HepG2 (cell line): Measurements from ENCODE around the gene ANKRD37. TPM values are rescaled to one million over a fixed set of nuclear protein-coding genes. Genes with fewer than 3 reads are reported as not detected.

Experiments
- ASH2L ChIP-seq: fragments of 300-600, 200-600 bp; sonication (generic); IDR thresholded peaks from 2 replicates; pipeline ENCODE4 v1.7.0; 2017; ENCODE audit warnings: low read depth, mild to moderate bottlenecking, moderate library complexity, mixed read lengths, low read length; ENCODE audit not compliant: insufficient read length
- ATF1 ChIP-seq: IDR thresholded peaks from 2 replicates; pipeline ENCODE4 v1.6.1; 2016; ENCODE audit warnings: mild to moderate bottlenecking, control low read depth
- CAMTA2 ChIP-seq: sonication (generic); formaldehyde crosslinking; IDR thresholded peaks from 2 replicates; pipeline ENCODE4 v1.4.0; 2020; ENCODE audit warnings: mild to moderate bottlenecking, missing genetic modification reagents, borderline replicate concordance
- ELF1 ChIP-seq: sonication (generic); formaldehyde crosslinking; IDR thresholded peaks from 2 replicates; pipeline ENCODE4 v1.4.0; 2020; ENCODE audit warnings: missing genetic modification reagents
- GATAD2A ChIP-seq: IDR thresholded peaks from 2 replicates; pipeline ENCODE4 v1.6.1; 2016
- MIER2 ChIP-seq: IDR thresholded peaks from 2 replicates; pipeline ENCODE4 v1.6.1; 2016; ENCODE audit warnings: missing biosample characterization, missing genetic modification reagents
- MTA3 ChIP-seq: sonication (generic); formaldehyde crosslinking; IDR thresholded peaks from 2 replicates; pipeline ENCODE4 v1.4.0; 2020; ENCODE audit warnings: missing genetic modification reagents
- MXD4 ChIP-seq: IDR thresholded peaks from 2 replicates; pipeline ENCODE4 v1.6.1; 2016; ENCODE audit warnings: mild to moderate bottlenecking, missing biosample characterization, missing genetic modification reagents
- NR2F2 ChIP-seq: IDR thresholded peaks from 2 replicates; pipeline ENCODE4 v1.6.1; 2012; ENCODE audit warnings: low read depth, inconsistent platforms, borderline replicate concordance
- PPARG ChIP-seq: conservative IDR thresholded peaks from 2 replicates; pipeline ENCODE4 v1.6.1; 2016; ENCODE audit warnings: missing biosample characterization, missing genetic modification reagents
- RERE ChIP-seq: IDR thresholded peaks from 2 replicates; pipeline ENCODE4 v1.6.1; 2016; ENCODE audit warnings: low read depth, missing genetic modification reagents, missing compliant biosample characterization
- SOX5 ChIP-seq: IDR thresholded peaks from 2 replicates; pipeline ENCODE4 v1.6.1; 2016; ENCODE audit warnings: borderline replicate concordance
- THAP9 ChIP-seq: sonication (generic); formaldehyde crosslinking; IDR thresholded peaks from 2 replicates; pipeline ENCODE4; 2020; ENCODE audit warnings: missing genetic modification reagents, mild to moderate bottlenecking, borderline replicate concordance
- ZNF446 ChIP-seq: sonication (generic); formaldehyde crosslinking; IDR thresholded peaks from 2 replicates; pipeline ENCODE4 v1.5.0; 2020; ENCODE audit warnings: mild to moderate bottlenecking, missing genetic modification reagents
- ZNF772 ChIP-seq: sonication (generic); formaldehyde crosslinking; IDR thresholded peaks from 2 replicates; pipeline ENCODE4 v1.5.0; 2020; ENCODE audit warnings: mild to moderate bottlenecking, missing genetic modification reagents
- polyA plus RNA-seq, 8 experiments: library from polyadenylated mRNA; depleted of rRNA in 3 of 8; stranded (reverse) in 7 of 8; unstranded in 1 of 8; fragments of >200 nt; fragmentation: Illumina TruSeq in 4 of 8; extraction: Trizol in 4 of 8; gene quantifications; 2 replicates each; pipeline versions ENCODE4 v1.2.1 to v1.2.3, GENCODE V29; 2011 to 2016; ENCODE audit warnings: low read depth in 4 of 8, missing spikeins in 1 of 8, mixed read lengths in 1 of 8; ENCODE audit not compliant: insufficient read depth in 1 of 8
- total RNA-seq, 5 experiments: library from RNA; depleted of rRNA; stranded (reverse); fragments of >200 nt; fragmentation: Illumina TruSeq; extraction: Trizol; gene quantifications; 2 replicates each; pipeline ENCODE4 v1.2.3, GENCODE V29; 2016; ENCODE audit warnings: low read depth in 1 of 5

ANKRD37 gene
- total and polyA plus RNA-seq, 2 of the 13 experiments (the other 11 are each of a cell fraction or from before 2014, with no cell fraction given), result 2.2 to 51.4 TPM

GRCh38 chr4:185425647-185426352 is 29.2 kb downstream of the ANKRD37 start, which contains the start of gene UFSP2 (continued):
- TF ChIP-seq THAP9 (CRISPR knock-in tag), result peak; percentile 64; the same call in 1 of the 2 replicates
- peak; percentile 92; the same call in 1 of the 2 replicates for TF ChIP-seq MXD4 (CRISPR knock-in tag)
- peak; percentile 35; the same call in 1 of the 2 replicates for TF ChIP-seq NR2F2
- TF ChIP-seq ASH2L, result peak; percentile 87
- 0 out of 2 replicates have a peak, but pooled peaks have one; percentile 64 for TF ChIP-seq ZNF446 (CRISPR knock-in tag)
- no peak for TF ChIP-seq MIER2 (CRISPR knock-in tag)
- peak; percentile 98 for TF ChIP-seq ATF1 (CRISPR knock-in tag)
- TF ChIP-seq ELF1 (CRISPR knock-in tag), result peak; percentile 48; the same call in 1 of the 2 replicates
- TF ChIP-seq CAMTA2 (CRISPR knock-in tag), result 0 out of 2 replicates have a peak, but pooled peaks have one; percentile 47
- no peak for TF ChIP-seq PPARG (CRISPR knock-in tag)
- peak; percentile 50 for TF ChIP-seq SOX5
- TF ChIP-seq MTA3 (CRISPR knock-in tag), result no peak
- peak; percentile 43 for TF ChIP-seq GATAD2A (CRISPR knock-in tag)
- no peak for TF ChIP-seq RERE (CRISPR knock-in tag)
- peak; percentile 78 for TF ChIP-seq ZNF772 (CRISPR knock-in tag)
